HL-60 (cell line): ENCODE data around the gene IAH1.

Experiments
- TF ChIP-seq, protein P1 (sequence below): IDR thresholded peaks from 2 replicates; pipeline ENCODE4 v1.6.1; 2012; ENCODE audit warnings: low read depth; ENCODE audit not compliant: insufficient replicate concordance
- TF ChIP-seq, protein P2 (sequence below): IDR thresholded peaks from one replicate; pipeline ENCODE4 v1.5.1; 2011; ENCODE audit warnings: low read length, control low read depth, inconsistent platforms; ENCODE audit not compliant: insufficient read depth

DNA sequence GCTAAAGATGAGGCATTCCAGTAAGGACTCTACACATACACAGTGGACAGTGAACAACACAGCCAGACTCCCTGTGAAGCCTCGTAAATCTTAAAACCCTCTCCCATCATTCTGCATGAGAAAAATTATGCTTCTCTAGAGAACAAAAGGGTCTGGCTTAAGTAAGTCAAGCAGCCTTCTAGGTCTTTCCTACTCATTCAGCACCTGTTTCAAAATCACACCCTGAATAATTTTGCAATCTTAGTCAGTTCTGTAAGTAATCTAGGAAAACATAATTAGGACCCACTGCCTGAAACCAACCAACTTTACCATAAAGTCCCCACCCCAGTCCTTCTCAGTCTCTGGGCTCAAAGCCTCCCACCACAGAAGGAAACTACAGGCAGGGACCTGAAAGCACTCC lies 19.7 kb downstream of the IAH1 start:
- TF ChIP-seq, protein P1, sequence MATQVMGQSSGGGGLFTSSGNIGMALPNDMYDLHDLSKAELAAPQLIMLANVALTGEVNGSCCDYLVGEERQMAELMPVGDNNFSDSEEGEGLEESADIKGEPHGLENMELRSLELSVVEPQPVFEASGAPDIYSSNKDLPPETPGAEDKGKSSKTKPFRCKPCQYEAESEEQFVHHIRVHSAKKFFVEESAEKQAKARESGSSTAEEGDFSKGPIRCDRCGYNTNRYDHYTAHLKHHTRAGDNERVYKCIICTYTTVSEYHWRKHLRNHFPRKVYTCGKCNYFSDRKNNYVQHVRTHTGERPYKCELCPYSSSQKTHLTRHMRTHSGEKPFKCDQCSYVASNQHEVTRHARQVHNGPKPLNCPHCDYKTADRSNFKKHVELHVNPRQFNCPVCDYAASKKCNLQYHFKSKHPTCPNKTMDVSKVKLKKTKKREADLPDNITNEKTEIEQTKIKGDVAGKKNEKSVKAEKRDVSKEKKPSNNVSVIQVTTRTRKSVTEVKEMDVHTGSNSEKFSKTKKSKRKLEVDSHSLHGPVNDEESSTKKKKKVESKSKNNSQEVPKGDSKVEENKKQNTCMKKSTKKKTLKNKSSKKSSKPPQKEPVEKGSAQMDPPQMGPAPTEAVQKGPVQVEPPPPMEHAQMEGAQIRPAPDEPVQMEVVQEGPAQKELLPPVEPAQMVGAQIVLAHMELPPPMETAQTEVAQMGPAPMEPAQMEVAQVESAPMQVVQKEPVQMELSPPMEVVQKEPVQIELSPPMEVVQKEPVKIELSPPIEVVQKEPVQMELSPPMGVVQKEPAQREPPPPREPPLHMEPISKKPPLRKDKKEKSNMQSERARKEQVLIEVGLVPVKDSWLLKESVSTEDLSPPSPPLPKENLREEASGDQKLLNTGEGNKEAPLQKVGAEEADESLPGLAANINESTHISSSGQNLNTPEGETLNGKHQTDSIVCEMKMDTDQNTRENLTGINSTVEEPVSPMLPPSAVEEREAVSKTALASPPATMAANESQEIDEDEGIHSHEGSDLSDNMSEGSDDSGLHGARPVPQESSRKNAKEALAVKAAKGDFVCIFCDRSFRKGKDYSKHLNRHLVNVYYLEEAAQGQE: no peak
- TF ChIP-seq, protein P2, sequence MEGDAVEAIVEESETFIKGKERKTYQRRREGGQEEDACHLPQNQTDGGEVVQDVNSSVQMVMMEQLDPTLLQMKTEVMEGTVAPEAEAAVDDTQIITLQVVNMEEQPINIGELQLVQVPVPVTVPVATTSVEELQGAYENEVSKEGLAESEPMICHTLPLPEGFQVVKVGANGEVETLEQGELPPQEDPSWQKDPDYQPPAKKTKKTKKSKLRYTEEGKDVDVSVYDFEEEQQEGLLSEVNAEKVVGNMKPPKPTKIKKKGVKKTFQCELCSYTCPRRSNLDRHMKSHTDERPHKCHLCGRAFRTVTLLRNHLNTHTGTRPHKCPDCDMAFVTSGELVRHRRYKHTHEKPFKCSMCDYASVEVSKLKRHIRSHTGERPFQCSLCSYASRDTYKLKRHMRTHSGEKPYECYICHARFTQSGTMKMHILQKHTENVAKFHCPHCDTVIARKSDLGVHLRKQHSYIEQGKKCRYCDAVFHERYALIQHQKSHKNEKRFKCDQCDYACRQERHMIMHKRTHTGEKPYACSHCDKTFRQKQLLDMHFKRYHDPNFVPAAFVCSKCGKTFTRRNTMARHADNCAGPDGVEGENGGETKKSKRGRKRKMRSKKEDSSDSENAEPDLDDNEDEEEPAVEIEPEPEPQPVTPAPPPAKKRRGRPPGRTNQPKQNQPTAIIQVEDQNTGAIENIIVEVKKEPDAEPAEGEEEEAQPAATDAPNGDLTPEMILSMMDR: no peak
